Fibroblast of pulmonary artery (primary cell): ENCODE results near the gene IGF1R.
A peak's percentile ranks its signal among the peaks of the same experiment; 100 is the strongest.

Source experiments
- DNase-seq: peaks from one replicate; pipeline ENCODE4 v3.0.0-alpha.2; 2010; ENCODE audit warnings: low read depth
- H3K4me3 ChIP-seq: replicated peaks from 2 replicates; pipeline ENCODE4 v1.5.1; 2011; ENCODE audit warnings: low read depth, mild to moderate bottlenecking, control low read depth, low read length, moderate library complexity
- TF ChIP-seq, protein P1 (sequence below): IDR thresholded peaks from 2 replicates; pipeline ENCODE4 v1.5.1; 2011; ENCODE audit warnings: mild to moderate bottlenecking, control low read depth, low read length, inconsistent platforms; ENCODE audit errors: missing control alignments

The IGF1R gene

DNA sequence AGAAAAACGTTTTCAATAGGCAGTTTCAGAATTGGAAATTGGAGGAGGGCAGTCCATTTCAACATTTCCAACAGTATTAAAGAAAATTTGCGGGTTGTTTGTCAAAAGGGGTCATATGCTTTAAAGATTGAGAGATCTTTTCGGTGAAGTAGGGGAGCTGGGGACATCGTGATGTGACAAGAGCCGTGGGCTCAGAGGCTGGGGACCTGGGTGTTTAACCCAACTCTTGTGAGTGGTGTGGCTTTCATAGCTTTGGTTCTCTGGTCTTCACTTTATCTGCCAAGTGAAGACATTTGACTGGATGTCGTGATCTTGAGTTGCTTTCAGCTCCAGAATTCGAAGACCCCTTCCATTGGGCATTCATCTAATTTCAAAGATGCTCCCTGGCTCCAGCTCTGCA is 226.0 kb downstream of the IGF1R start:
- DNase-seq = no peak
- no peak overlapping the region for H3K4me3 ChIP-seq
- TF ChIP-seq, protein P1, sequence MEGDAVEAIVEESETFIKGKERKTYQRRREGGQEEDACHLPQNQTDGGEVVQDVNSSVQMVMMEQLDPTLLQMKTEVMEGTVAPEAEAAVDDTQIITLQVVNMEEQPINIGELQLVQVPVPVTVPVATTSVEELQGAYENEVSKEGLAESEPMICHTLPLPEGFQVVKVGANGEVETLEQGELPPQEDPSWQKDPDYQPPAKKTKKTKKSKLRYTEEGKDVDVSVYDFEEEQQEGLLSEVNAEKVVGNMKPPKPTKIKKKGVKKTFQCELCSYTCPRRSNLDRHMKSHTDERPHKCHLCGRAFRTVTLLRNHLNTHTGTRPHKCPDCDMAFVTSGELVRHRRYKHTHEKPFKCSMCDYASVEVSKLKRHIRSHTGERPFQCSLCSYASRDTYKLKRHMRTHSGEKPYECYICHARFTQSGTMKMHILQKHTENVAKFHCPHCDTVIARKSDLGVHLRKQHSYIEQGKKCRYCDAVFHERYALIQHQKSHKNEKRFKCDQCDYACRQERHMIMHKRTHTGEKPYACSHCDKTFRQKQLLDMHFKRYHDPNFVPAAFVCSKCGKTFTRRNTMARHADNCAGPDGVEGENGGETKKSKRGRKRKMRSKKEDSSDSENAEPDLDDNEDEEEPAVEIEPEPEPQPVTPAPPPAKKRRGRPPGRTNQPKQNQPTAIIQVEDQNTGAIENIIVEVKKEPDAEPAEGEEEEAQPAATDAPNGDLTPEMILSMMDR = no peak

DNA sequence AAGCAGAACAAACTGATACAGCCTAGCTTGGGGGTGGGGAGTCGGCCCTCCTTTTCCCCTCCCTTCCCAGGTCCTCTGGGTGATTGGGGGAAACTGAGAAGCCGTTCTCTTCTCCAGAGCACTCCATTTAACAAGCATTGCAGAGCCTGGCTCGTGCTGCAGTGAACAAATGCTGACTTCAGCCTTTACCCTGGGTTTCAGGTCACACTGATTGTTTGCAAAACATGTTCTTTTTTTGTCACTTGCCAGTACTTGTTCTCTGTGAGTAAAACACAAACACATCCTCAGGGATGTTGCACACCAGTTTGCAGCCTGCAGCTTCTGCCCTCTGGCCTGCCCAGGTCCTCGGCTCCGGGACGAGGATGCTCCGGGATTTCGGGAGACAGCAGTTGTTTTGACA is 226.4 kb downstream of the IGF1R start:
- H3K4me3 ChIP-seq = no peak overlapping the region
- no peak for DNase-seq
- TF ChIP-seq, protein P1 = no peak

DNA sequence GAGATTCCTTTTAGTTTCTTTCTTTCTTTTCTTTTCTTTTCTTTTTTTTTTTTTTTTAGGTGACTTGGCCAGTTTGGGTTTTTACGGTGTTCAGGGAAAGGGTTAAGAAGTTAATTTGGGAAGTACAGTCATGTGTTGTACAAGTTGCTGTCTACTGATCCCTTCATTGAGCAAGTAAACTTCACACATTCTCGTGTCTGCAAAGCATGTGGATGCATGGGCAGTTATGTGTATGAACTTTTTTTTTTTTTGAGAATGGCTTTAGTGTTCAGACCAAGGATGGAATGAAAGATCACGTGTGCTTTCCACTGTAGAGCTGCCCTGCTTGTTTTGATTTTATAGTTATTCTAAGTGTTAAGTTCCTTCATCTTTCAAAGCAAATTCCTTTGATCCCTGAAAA is 227.0 kb downstream of the IGF1R start:
- no peak overlapping the region for H3K4me3 ChIP-seq
- TF ChIP-seq, protein P1 = no peak
- DNase-seq = no peak

DNA sequence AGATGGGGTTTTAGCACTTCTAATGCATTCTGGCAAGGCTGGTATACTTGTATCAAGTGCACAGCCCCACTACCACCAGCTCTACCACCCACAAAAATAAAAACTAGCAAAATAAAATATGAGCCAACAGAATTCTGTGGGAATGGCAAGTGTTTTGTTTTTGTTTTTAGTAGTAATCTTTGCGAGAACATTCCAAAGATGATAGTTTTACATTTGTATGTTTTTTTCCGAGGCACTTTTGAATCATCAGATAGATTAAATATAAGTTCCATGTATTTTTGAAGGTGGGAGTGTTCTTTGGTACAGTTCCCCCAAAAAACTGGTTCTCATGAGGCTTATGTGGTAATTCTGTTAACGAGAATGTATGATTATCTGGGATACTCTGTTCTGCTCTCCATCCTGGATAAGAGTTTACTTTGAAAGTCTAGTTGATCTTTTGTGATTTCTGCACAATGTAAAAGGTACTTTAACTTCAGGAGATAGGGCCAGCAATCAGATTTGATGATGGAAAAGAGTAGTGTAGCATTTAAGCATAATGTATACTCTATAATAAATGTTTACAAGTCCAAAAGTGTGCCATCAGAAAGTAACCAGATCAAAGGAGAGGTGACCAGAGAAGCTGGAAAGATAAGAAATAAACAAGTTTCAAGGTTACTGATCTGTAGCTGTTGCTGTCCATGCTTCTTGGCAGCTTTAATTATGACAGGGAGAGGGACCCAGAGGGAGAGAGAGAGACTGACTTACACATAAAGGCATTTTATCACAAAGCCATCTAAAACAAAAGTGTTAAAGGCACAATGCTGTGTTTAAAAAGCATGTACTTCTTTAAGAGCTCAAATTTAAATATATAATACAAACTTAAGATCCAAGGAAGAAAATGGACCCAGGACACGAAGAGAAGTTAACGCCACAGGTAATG is 228.4 kb downstream of the IGF1R start:
- peak; percentile 27 for DNase-seq
- no peak overlapping the region for H3K4me3 ChIP-seq
- TF ChIP-seq, protein P1 = no peak

DNA sequence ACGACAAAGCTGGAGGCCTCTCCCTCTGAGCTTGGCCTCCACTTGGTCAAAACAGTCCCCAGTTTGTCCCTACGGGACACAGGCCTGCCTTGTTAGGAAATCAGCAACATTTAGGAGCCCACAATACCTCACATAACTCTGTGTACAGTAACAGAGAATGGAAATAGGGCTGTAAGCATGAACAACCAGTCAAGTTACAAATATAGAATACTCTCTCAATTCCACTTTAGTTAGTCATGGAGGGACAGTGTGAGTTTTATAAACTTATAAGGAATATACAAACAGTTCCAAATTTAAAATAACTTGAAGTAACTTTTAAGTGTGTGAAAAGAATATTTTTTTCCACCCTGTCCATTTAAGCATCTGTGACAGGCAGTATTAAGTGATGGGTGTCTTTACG is 229.8 kb downstream of the IGF1R start:
- DNase-seq = no peak
- TF ChIP-seq, protein P1 = no peak
- no peak overlapping the region for H3K4me3 ChIP-seq

DNA sequence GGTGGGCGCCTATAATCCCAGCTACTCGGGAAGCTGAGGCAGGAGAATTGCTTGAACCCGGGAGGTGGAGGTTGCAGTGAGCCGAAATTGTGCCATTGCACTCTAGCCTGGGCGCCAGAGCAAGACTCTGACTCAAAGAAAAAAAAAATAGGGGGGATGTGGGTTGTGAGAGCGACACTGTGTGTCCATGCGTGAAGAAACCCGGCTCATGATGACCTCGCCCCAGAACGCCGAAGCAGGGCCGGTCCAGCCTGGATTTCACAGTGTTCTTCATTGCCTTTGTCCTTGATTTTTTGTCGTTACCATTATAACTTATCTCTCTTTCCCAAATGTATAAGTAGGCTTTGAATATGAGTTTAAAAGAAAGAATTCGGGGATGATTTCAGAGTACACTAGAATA is 230.5 kb downstream of the IGF1R start:
- no peak for DNase-seq
- TF ChIP-seq, protein P1 = no peak
- H3K4me3 ChIP-seq = no peak overlapping the region
